HG03378 (cell line): ENCODE results near the gene CCDC30.
A peak's percentile ranks its signal among the peaks of the same experiment; 100 is the strongest.

Experiments used
- ATAC-seq: cut with Tn5 transposase; IDR thresholded peaks from one replicate; pipeline ENCODE4 v1.9.1; 2021; ENCODE audit warnings: mild to moderate bottlenecking, moderate library complexity; ENCODE audit not compliant: unreplicated experiment

CCDC30 gene

GRCh38 chr1:42462828-42463763 is at the start of gene CCDC30:
TSS of gene CCDC30 (plus strand) at chr1:42463286. CDS start at chr1:42480552, 17,266 bp downstream.
- ATAC-seq, result peak; percentile 96

GRCh38 chr1:42414551-42415496 is 48.3 kb upstream of the CCDC30 start:
- no peak for ATAC-seq

GRCh38 chr1:42417166-42417565 is 45.9 kb upstream of the CCDC30 start:
- no peak for ATAC-seq

GRCh38 chr1:42418516-42418915 is 44.6 kb upstream of the CCDC30 start:
- ATAC-seq, result no peak

- ATAC-seq, result no peak
Measured at GRCh38 chr1:42419126-42419821, 43.8 kb upstream of the CCDC30 start.

GRCh38 chr1:42420121-42420520 is 43.0 kb upstream of the CCDC30 start:
- ATAC-seq, result no peak

- ATAC-seq, result no peak
Measured at GRCh38 chr1:42420911-42421585, 42.0 kb upstream of the CCDC30 start.

- no peak for ATAC-seq
Measured at GRCh38 chr1:42422737-42423136, 40.3 kb upstream of the CCDC30 start.

GRCh38 chr1:42423681-42424080 is 39.4 kb upstream of the CCDC30 start:
- ATAC-seq, result no peak

- ATAC-seq, result no peak
Measured at GRCh38 chr1:42424201-42424600, 38.9 kb upstream of the CCDC30 start.

GRCh38 chr1:42427240-42427639 is 35.8 kb upstream of the CCDC30 start:
- ATAC-seq, result no peak

GRCh38 chr1:42429603-42430002 is 33.5 kb upstream of the CCDC30 start:
- ATAC-seq, result no peak

- ATAC-seq, result no peak
Measured at GRCh38 chr1:42430286-42431135, 32.6 kb upstream of the CCDC30 start.

- ATAC-seq, result no peak
Measured at GRCh38 chr1:42431514-42431913, 31.6 kb upstream of the CCDC30 start.

- no peak for ATAC-seq
Measured at GRCh38 chr1:42432714-42433113, 30.4 kb upstream of the CCDC30 start.

- ATAC-seq, result no peak
Measured at GRCh38 chr1:42433369-42433768, 29.7 kb upstream of the CCDC30 start.

GRCh38 chr1:42434340-42434739 is 28.7 kb upstream of the CCDC30 start:
- no peak for ATAC-seq

GRCh38 chr1:42439940-42440339 is 23.1 kb upstream of the CCDC30 start:
- no peak for ATAC-seq

- no peak for ATAC-seq
Measured at GRCh38 chr1:42442662-42443061, 20.4 kb upstream of the CCDC30 start.
